ENCODE data around the gene NINL.

DNA sequence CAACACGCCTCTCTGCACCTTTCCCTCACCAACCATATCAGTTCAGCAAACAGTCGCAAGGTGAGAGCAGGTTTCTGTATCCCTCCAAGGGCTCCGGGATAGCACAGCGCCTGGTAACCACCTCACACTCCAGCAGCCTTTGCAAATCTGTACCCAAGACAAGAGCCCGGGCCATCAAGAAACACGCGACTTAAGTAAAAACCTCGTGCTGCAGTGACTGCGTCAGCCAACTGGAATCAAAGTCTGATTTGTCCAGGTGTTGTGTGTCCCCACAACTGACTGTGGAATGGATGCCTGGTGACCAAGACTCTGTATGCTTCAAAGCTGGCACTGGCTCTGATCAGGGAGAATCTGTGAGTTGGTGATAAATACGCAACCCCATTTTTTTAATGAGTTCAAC, 74.1 kb downstream of the NINL start:
- TF ChIP-seq ZNF274 (IDR thresholded peaks at IDR 0.05; ENCODE audit: low read depth, low read length): no peak
- no peak for TF ChIP-seq SUZ12 (IDR thresholded peaks at IDR 0.05; ENCODE audit: extremely low read depth, insufficient read depth, insufficient read length)
- no peak for TF ChIP-seq YY1 (IDR thresholded peaks at IDR 0.05; ENCODE audit: insufficient read depth, insufficient read length)
